Hematopoietic multipotent progenitor cell treated with erythropoietin and hydrocortisone succinate and interleukin-3 and kit ligand, for 6 days (in vitro differentiated cells): ENCODE data around the gene KLHDC8A.
"Not testable (repeated sequence)": the region's sequence is repeated elsewhere in the genome, so short reads cannot be mapped to it uniquely, and the experiment has no call there.

Source experiments
- DNase-seq: peaks from one replicate; pipeline ENCODE4 v3.0.0-alpha.2; 2015

The KLHDC8A gene

GRCh38 chr1:205317311-205317917 lies 39.3 kb downstream of the KLHDC8A start:
- DNase-seq: peak; percentile 25

GRCh38 chr1:205316161-205316566 lies 40.6 kb downstream of the KLHDC8A start:
- DNase-seq: no peak

- no peak for DNase-seq
These were observed 41.6 kb downstream of the KLHDC8A start for GRCh38 chr1:205315008-205315618.

GRCh38 chr1:205313563-205314308 lies 43.0 kb downstream of the KLHDC8A start:
- DNase-seq: peak; percentile 30

DNA sequence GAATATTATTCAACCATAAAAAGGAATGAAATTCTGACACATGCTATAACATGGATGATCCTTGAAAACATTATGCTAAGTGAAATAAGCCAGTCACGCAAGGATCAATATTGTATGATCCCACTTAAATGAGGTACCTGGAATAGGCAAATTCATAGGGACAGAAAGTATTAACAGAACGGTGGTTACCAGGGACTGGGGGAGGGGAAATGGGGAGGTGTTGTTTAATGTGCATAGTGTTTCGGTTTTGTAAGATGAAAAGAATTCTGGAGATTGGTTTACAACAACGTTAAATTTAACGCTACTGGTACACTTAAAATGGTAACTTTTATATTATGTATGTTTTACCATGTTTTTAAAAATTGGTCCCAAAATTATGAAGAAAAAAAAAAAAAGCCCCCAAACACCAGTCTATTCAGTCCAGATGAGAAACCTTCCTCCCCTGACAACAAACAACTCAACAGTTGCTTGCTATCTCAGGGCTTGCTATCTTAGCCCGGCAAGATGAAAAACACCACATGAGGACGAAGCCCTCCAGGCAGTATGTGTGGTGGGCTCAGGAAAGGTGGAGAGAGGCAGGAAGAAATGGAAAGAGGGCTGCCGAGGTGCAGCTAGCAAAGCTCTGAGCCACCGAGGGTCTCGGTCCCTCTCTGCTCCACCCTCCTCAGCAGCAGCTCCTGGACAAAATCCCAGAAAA lies 43.7 kb downstream of the KLHDC8A start:
- no peak for DNase-seq

DNA sequence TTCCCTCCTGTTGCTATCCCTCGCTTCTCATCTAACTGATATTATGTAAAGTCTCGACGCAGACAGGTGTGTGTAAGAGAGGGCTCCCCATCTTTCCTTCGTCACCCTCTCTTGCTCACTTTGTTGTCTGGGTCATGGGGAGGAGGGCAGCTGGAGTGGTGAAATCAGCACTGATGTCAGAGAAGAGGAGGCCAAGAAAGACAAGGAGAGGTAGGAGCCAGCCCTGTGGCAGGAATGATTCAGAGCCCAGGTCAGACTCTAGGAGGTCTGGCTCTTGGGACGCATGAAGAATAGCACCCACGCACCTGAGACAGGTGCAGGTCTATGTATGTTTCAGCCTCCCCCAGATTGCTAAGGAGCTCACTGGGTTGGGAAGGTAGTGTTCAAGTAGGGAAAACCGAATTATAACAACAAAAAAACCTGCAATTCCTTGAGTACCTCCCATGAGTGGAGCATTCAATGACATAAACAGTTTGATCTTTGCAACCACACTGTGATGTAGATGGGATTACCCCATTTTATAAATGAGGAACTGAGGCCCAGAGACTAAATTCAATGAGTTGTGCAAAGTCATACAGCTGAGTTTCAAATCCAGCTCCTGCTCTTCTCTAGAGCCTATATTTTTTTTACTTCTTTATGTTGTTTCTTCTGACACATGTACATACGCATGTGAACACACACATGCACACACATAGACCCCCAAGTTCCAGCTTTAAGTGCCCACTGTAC lies 45.6 kb downstream of the KLHDC8A start:
- DNase-seq: no peak

- no peak for DNase-seq
These were observed 47.0 kb downstream of the KLHDC8A start for GRCh38 chr1:205309741-205310140.

- peak; percentile 78 for DNase-seq
These were observed 49.7 kb downstream of the KLHDC8A start for GRCh38 chr1:205306929-205307566.

- no peak for DNase-seq
These were observed 52.0 kb downstream of the KLHDC8A start for GRCh38 chr1:205304695-205305070.

DNA sequence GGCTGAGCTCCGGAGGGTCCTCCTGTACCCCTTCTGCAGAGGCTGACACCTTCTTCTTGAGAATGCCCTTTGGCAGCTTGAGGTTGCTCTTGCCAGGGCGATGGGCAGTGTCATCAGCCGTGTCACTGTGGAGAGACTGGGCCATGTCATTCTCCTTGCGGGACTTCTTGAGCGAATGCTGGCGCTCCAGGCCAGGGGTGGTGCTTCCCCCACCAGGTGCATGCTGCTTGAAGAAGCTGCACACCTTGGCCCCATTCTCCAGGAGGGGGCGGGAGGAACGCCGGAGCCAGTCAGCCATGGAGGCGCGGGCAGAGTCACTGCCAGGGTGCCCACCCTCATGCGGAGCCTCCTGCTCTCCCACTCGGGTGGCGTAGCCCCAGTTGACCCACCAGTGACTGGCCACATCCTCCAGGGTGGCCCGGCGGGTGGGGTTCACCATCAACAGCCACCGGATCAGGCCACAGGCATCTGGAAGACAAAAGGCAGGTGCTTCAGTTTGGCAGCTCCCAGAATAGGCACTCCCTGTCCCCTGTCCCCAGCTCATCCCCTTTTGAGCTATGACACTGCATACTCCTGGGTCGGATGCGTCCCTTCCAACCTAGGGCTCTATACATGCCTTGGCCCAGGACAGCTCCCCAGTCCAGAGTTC lies 52.6 kb downstream of the KLHDC8A start:
- DNase-seq: no peak

GRCh38 chr1:205303247-205303888 lies 53.4 kb downstream of the KLHDC8A start:
- DNase-seq: no peak

- DNase-seq: no peak
These were observed 54.7 kb downstream of the KLHDC8A start for GRCh38 chr1:205301842-205302588.

GRCh38 chr1:205301205-205301821 lies 55.4 kb downstream of the KLHDC8A start:
- no peak for DNase-seq

GRCh38 chr1:205300149-205300548 lies 56.6 kb downstream of the KLHDC8A start:
- no peak for DNase-seq

DNA sequence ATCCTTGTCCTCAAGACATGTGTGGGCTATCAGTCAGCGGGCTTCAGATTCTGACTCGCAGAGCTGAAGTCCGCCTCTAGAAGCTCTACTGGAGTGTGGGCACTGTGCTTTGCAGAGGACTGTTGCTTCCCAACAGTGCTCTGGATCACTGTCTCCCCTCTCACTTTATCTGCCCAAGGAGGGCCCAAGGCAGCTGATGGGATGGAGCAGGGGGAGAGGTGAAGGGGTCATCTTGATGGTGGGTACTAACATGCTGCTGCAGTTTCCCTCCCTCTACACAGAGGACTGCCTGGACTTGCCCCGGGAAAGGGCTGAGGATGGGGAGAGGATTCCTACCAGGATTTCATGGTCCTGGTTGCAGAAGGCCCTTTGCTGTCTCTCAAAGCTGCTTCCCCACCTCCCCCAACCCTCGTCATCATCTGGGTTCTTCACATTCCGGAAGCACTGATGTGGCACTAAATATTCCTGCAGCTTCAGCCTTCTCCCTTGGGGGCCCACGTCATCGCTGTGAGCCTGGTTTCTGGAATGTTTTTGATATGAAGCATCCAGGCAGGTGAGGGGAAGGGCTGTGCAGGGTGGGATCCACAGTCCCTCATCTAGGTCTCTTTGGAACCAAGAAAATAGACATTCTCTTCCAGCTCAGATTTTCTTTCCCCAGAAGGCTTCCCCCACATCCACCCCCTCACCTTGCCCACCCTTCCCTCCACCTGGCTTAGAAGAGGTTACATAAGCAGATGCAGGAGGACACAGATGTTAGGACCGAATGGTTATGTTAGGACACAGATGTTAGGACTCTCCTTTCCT lies 58.3 kb downstream of the KLHDC8A start:
- no peak for DNase-seq

- not testable (repeated sequence) for DNase-seq
These were observed 59.1 kb downstream of the KLHDC8A start for GRCh38 chr1:205297546-205298177.

DNA sequence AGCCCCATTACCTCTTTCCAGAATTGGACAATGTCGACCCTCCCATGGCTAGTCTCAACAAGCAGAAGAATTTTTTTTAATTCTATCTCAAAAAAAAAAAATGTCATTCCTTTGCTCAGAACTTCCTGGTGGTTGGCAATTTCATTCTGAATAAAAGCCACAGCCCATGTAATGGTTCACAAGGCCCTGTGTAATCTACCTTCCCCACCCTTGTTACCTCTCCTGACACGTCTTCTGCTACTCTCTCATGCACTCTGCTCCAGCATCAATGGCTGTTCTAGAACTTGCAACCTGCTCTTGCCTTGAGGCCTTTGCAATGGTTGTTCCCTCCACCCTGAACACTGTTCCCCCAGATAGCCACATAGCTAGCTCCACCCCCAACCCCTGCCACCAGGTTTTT lies 60.6 kb downstream of the KLHDC8A start:
- no peak for DNase-seq

DNA sequence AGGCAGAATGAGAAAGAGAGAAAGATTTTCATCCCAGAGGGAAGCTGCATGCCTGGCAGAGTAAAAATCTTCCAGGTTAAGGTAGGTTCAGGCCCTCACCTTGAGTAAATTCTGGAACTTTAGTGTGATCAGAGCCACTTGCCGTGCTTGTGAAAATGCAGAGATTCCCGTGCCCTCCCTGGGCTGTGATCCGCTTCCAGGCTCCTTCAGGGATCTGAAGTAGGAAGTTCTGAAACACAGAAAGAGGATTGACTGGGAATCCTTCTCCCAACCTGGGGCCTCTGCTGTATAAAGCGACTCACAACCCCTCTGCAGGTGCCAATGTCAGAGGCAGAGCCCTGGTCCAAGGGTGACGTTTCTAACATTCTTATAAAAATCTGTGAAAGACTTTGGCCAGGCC lies 61.8 kb downstream of the KLHDC8A start:
- no peak for DNase-seq
